ENCODE results near the gene ZNF557.

ZNF557 gene

GRCh38 chr19:7132054-7132453, 62.6 kb downstream of the ZNF557 start:
- H3K4me3 ChIP-seq (ENCODE audit: low read depth, low read length): no peak overlapping the region
- TF ChIP-seq, protein P1, sequence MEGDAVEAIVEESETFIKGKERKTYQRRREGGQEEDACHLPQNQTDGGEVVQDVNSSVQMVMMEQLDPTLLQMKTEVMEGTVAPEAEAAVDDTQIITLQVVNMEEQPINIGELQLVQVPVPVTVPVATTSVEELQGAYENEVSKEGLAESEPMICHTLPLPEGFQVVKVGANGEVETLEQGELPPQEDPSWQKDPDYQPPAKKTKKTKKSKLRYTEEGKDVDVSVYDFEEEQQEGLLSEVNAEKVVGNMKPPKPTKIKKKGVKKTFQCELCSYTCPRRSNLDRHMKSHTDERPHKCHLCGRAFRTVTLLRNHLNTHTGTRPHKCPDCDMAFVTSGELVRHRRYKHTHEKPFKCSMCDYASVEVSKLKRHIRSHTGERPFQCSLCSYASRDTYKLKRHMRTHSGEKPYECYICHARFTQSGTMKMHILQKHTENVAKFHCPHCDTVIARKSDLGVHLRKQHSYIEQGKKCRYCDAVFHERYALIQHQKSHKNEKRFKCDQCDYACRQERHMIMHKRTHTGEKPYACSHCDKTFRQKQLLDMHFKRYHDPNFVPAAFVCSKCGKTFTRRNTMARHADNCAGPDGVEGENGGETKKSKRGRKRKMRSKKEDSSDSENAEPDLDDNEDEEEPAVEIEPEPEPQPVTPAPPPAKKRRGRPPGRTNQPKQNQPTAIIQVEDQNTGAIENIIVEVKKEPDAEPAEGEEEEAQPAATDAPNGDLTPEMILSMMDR (IDR thresholded peaks at IDR 0.05; ENCODE audit: low read depth, low read length, missing control alignments): no peak
- in situ Hi-C loops (cut with HindIII; ENCODE audit: low sequenced_read_pairs): no loop called here
- no peak for DNase-seq (ENCODE audit: low read depth)

GRCh38 chr19:7137120-7137519, 67.6 kb downstream of the ZNF557 start:
- TF ChIP-seq, protein P1 (IDR thresholded peaks at IDR 0.05; ENCODE audit: low read depth, low read length, missing control alignments): no peak
- H3K4me3 ChIP-seq (ENCODE audit: low read depth, low read length): no peak overlapping the region
- DNase-seq (ENCODE audit: low read depth): no peak
- in situ Hi-C loops (cut with HindIII; ENCODE audit: low sequenced_read_pairs): no loop called here

All from astrocyte of the cerebellum (primary cell).